ENCODE results near the gene SCMH1. TPM values are rescaled to one million over a fixed set of nuclear protein-coding genes. Genes with fewer than 3 reads are reported as not detected.
"Not testable (repeated sequence)": the region's sequence is repeated elsewhere in the genome, so short reads cannot be mapped to it uniquely, and the experiment has no call there.

SCMH1 gene
- polyA plus RNA-seq, 1 donor, result 49.8 TPM

DNA sequence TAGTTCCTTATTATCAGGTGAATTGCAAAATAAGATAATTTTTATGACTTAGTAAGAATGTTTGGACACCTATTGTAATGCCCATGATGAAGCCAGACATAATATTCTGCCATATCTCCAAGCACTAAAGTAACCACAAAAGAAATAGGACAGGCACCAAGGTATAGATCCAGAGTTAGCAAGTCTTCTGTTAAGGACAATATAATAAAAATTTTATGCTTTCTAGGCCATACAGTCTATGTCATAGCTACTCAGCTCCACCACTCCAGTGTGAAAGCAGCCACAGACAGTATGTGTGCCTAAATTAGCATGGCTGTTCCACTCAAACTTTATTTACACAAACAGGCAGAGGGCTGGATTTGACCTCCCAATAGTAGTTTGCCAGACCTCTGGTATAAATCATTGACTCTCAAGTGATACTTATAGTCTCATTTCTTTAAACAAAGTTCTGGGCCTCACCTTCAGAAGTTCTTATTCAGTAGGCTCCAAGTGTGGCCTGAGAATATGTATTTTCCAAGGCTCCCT is 88.3 kb downstream of the SCMH1 start:
- DNase-seq, result no peak

GRCh38 chr1:41152622-41153044 is 89.5 kb downstream of the SCMH1 start:
- no peak for DNase-seq

DNA sequence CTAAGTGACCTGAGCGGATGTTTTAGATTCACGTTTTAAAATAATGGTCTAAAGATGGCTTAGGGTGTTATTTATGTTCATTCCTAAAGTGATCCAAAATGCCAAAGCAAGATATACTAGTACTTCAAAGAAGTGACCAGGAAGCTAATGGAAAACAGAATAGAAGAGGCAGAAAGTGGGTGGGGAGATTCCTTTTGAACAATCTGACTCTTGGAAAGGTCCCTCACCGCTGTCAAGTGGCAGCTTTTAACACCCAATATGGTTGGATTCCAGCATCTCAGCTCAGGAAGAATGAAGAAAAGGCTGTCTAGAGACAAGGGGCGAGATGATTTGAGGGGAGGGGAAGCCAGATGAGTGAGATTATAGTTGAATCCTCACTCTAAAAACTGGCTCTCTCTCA is 90.3 kb downstream of the SCMH1 start:
- DNase-seq, result no peak

DNA sequence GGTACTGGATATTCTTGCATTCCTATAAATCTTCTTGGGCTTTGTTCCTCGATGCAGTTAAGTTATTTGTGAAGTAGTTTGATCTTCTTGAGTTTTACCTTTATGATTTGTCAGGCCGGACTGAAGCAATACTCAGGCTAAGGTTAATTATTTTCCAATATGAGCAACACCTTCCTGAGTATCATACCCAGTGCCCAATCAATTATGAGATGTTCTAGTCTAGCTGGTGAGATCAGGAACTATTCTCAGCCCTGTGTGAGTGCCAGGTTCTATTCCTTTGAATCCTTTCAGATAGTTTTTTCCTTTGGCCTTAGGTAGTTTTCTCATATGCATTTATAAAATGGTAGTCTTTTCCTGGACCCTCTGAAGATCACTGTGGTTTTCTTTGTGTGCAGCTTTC is 92.5 kb downstream of the SCMH1 start:
- no peak for DNase-seq

GRCh38 chr1:41144285-41144684 is 97.8 kb downstream of the SCMH1 start:
- no peak for DNase-seq

DNA sequence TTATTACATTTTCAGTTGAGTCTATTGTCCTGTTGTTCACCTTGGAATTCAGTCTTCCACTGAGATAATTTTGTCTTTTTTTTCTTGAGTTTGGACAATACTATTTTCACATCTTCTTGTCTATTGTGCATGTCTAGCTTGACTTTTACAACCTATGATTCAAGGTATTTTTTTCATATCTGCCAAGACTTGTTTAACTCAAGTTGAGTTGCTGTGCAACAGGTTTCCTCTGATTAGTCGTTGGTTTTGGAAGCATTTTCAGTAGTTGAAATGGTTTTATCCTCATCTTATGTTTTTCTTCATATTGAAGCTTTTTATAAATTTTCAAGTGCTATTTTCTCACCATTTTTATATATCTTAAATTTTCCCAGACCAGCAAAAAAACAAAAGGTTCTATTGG is 103.6 kb downstream of the SCMH1 start:
- DNase-seq, result no peak

DNA sequence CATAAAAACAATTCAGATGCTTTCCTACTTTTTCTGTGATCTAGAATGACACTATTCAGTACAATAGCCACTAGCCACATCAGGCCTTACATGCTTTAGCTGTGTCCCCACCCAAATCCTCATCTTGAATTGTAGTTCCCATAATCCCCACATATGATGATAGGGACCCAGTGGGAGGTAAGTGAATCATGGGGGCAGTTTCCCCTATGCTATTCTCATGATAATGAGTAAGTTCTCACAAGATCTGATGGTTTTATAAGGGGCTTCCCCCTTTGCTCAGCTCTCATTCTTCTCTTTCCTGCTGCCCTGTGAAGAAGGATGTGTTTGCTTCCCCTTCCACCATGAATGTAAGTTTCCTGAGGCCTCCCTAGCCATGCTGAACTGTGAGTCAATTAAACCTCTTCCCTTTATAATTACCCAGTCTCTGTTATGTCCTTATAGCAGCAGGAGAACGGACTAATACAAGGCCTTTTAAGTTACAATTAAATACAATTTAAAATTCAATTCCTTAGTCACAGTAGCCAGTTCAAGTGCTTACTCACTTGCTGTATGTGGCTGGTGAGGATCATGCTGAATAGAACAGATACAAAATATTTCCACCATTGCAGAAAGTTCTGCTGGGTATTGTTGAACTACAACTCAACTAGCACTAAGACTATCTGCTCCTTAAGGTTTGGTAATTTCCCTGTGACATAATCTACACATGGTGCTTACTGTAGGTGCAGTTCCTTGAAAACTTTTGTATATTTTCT is 106.7 kb downstream of the SCMH1 start:
- DNase-seq, result no peak

DNA sequence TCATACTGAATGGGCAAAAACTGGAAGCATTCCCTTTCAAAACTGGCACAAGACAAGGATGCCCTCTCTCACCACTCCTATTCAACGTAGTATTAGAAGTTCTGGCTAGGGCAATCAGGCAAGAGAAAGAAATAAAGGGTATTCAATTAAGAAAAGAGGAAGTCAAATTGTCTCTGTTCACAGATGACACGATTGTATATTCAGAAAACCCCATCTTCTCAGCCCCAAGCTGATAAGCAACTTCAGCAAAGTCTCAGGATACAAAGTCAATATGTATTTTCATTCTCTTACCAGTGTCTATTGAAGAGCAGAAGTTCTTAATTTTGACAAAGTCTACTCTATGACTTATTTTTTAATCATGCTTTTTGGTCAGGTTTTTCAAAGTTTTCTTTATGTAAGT is 107.8 kb downstream of the SCMH1 start:
- not testable (repeated sequence) for DNase-seq

DNA sequence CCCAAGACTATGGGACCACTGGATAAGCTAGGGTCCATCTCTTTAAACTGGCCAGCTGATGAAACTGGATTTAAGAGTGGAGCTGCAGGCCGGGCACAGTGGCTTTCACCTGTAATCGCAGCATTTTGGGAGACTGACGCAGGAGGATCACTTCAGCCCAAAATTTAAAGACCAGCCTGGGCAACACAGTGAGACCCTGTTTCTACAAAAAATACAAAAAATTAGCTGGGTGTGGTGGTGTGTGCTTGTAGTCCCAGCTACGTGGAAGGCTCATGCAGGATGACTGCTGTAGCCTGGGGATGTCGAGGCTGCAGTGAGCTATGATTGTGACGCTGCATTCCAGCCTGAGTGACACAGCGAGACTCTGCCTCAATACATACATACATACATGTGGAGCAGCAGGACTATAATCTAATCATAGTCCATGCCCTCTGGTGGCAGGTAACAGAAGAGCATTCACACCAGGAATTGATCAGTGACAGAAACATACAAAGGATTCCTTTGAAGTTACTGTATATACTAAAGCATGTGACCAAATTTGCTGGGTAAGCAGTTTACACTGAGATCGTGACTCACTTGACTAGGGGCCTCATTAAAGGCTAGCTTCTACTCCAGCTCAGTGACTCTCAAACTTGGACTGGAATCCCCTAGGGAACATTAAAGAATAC is 119.1 kb downstream of the SCMH1 start:
- no peak for DNase-seq

- DNase-seq, result no peak
Measured at GRCh38 chr1:41122148-41122547, 120.0 kb downstream of the SCMH1 start.

GRCh38 chr1:41118645-41119044 is 123.5 kb downstream of the SCMH1 start:
- no peak for DNase-seq

DNA sequence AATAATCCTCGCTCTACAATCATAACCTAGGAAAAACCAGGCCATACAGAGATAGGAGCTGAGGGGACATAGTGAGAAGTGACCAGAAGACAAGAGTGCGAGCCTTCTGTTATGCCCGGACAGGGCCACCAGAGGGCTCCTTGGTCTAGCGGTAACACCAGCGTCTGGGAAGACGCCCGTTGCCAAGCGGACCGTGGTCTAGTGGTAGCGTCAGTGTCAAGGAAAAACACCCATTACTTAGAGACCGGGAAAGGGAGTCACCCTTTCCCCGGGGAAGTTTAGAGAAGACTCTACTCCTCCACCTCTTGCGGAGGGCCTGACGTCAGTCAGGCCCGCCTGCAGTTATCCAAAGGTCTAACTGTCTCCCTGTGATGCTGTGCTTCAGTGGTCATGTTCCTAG is 124.9 kb downstream of the SCMH1 start:
- DNase-seq, result not testable (repeated sequence)

DNA sequence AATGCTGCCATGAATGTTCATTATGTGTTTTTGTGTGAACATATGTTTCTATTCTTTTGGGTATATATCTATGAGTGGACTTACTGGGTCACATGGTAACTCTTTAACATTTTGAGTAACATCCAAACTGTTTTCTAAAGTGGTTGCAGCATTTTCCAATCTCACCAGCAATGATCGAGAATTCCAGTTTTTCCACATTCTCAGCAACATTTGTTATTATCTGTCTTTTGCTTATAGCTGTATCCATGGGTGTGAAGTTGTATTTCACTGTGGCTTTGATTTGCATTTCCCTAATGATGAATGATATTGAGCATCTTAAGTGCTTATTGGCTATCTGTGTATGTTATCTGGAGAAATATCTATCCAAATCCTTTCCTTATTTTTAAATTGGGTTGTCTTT is 131.4 kb downstream of the SCMH1 start:
- no peak for DNase-seq

- no peak for DNase-seq
Measured at GRCh38 chr1:41110286-41110685, 131.8 kb downstream of the SCMH1 start.

DNA sequence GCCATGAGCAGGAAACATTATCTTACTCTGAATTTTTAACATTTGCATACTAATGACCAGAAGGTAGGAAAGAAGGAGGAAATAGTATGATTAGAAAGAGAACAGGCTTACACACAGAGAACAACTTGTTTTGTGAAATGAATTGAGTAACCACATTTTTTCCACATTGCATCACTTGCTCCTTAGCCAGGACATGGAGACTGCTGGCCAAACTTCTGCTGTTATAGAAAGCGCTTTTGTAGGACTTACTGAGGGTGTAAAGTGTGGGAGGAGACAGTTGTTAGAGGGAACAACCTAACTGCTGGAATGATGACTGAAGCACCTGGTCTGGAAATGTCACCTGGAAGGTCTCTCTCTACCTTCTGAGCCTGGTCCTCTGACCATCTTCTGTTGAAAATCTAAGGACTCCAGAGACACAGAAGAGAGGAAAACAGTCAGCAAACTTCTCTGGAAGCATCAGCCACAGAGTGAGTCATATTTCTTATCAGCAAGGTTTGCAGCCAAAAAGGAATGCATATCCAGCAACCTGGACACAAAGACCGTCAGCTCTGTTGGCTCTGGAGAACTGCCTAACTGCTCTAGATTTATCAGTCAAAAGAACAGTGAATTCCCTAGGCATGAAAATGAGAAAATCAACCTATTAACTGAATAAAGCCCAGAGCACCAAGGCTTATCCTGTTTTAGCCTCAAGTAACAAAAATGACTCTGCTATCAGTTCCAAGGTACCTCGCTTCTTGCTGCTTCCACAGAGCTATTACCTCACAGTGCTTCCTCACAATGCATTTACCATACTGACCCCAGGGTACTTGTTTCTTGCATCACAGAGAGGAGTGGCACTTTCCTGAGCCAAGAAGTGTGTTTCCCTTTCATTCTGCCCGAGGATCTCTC is 132.6 kb downstream of the SCMH1 start:
- DNase-seq, result no peak

DNA sequence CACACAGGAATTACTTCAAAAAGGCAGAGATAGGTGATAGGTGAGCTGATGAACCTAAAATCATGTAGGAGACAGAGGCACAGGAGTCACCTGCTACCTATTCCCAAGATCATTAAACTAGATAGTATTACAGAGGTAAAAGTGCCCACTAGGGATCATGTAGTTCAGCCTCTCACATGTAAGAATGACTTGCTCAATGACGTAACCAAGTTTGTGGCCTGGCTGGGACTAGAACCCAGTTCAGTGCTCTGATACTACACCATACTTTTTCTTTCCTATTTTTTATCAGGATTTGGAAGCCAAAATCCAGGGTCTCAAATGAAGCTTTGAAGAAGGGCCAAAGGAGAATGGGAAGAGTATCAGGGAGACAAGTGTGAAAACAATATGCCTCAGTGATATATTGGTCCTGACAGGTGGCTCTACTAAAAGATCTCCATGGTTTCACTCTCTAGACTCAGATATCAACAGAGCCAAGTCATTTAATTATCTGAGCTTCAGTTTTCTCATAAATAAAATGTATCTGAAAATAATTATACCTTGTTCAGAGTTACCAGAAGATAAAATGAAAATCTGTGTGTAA is 133.3 kb downstream of the SCMH1 start:
- no peak for DNase-seq

DNA sequence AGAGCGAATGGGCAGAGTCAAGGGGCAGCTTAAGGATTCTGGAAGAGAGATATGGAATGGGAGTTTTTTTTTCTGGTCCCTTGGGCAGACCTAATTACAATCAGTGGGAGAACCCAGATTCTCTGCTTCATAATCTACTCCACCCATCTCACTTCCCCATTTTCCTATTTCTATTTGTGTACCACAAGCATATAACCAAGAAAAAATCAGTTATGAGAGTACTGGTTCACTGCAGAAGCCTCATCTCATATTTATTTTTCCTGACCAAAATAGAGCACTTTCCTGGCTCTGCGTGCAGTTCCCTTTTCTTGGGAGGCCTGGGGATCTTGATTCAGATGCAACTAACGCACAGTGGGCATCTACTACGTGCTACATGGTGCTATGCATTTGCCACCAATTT is 138.3 kb downstream of the SCMH1 start:
- no peak for DNase-seq

GRCh38 chr1:41102653-41103052 is 139.5 kb downstream of the SCMH1 start:
- DNase-seq, result no peak

- peak; percentile 41 for DNase-seq
Measured at GRCh38 chr1:41101950-41102607, 140.0 kb downstream of the SCMH1 start.

DNA sequence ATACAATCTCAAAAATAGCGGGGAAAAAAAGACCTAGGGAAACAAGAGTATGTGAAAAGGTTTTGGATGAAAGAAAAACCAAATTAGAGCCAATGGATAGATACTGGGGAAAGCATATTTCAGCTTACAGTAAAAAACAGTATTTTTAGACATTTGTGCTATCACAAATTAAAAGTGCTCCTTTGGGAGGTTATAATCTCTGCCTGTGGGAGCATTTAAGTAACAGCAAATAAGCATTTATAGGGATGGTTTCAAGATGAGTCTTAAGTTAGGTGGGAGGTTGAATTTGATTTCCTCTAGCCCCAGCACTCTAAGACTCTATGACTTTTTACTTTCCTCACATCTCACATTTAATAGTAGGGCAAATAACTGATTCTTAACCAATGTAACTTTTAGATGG is 141.0 kb downstream of the SCMH1 start:
- no peak for DNase-seq

DNA sequence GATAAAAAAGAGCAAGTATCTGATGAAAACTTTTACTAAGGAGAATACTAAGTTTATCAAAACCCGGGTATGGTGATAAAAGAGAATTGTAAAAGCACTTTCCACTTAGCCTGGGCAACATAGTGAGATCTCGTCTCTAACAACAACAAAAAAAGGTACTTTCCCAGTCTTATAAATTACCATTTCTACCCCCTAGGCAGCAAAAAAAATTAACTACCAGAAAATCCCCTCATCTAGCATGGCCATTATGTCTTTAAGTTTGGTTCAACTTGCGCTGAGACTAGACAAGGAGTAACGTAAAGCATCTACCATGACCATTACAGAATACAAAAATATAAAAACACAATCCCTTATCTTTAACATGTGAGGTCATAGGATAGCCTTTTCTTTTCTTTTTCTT is 141.9 kb downstream of the SCMH1 start:
- no peak for DNase-seq
